Measurements from ENCODE around the gene SOX8.
"Not testable (repeated sequence)": the region's sequence is repeated elsewhere in the genome, so short reads cannot be mapped to it uniquely, and the experiment has no call there.

SOX8 gene

GRCh38 chr16:942436-943060, 39.0 kb upstream of the SOX8 start:
- Histone ChIP-seq H3K4me1 (ENCODE audit: control insufficient read depth, insufficient read depth, low read length, poor library complexity, severe bottlenecking) (no peaks in the 10 kb centered on the region), H3K27ac (ENCODE audit: low read depth, low read length, severe bottlenecking) (no peak overlapping the region), H3K9me3 (ENCODE audit: control insufficient read depth, low read length) (peaks cover 17% of the 10 kb centered on the region), H3K4me3 (ENCODE audit: extremely low read depth, insufficient read depth, low read length, poor library complexity, severe bottlenecking) (no peak overlapping the region), H3K36me3 (ENCODE audit: control insufficient read depth, insufficient read depth, low read length) (peaks cover 8% of the 10 kb centered on the region)
- 82 to 87% methylated on average over 3 to 4 of the region's 4 CpGs for WGBS, 2 experiments (ENCODE audit: insufficient coverage in 2 of 2)

- H3K36me3 ChIP-seq (ENCODE audit: control insufficient read depth, insufficient read depth, low read length) = peaks cover 8% of the 10 kb centered on the region
- WGBS, 2 experiments (ENCODE audit: insufficient coverage in 2 of 2) = 96 to 98% methylated on average over 4 of the region's 5 CpGs
- H3K27ac ChIP-seq (ENCODE audit: low read depth, low read length, severe bottlenecking) = no peak overlapping the region
- no peaks in the 10 kb centered on the region for H3K4me1 ChIP-seq (ENCODE audit: control insufficient read depth, insufficient read depth, low read length, poor library complexity, severe bottlenecking)
- no peak overlapping the region for H3K4me3 ChIP-seq (ENCODE audit: extremely low read depth, insufficient read depth, low read length, poor library complexity, severe bottlenecking)
- peaks cover 17% of the 10 kb centered on the region for H3K9me3 ChIP-seq (ENCODE audit: control insufficient read depth, low read length)
These were observed 37.6 kb upstream of the SOX8 start for GRCh38 chr16:943971-944370.

GRCh38 chr16:945271-946047, 36.1 kb upstream of the SOX8 start:
- Histone ChIP-seq H3K36me3 (ENCODE audit: control insufficient read depth, insufficient read depth, low read length) (peaks cover 8% of the 10 kb centered on the region), H3K4me1 (ENCODE audit: control insufficient read depth, insufficient read depth, low read length, poor library complexity, severe bottlenecking) (no peaks in the 10 kb centered on the region), H3K4me3 (ENCODE audit: extremely low read depth, insufficient read depth, low read length, poor library complexity, severe bottlenecking) (no peak overlapping the region), H3K27ac (ENCODE audit: low read depth, low read length, severe bottlenecking) (no peak overlapping the region), H3K9me3 (ENCODE audit: control insufficient read depth, low read length) (peaks cover 17% of the 10 kb centered on the region)
- 83 to 89% methylated on average over 9 to 10 of the region's 10 CpGs for WGBS, 2 experiments (ENCODE audit: insufficient coverage in 2 of 2)

- Histone ChIP-seq H3K27ac (ENCODE audit: low read depth, low read length, severe bottlenecking) (no peak overlapping the region), H3K4me3 (ENCODE audit: extremely low read depth, insufficient read depth, low read length, poor library complexity, severe bottlenecking) (no peak overlapping the region), H3K9me3 (ENCODE audit: control insufficient read depth, low read length) (peaks cover 17% of the 10 kb centered on the region), H3K4me1 (ENCODE audit: control insufficient read depth, insufficient read depth, low read length, poor library complexity, severe bottlenecking) (no peaks in the 10 kb centered on the region), H3K36me3 (ENCODE audit: control insufficient read depth, insufficient read depth, low read length) (peaks cover 8% of the 10 kb centered on the region)
- WGBS, 2 experiments (ENCODE audit: insufficient coverage in 2 of 2) = 87 to 93% methylated on average over 6 to 8 of the region's 8 CpGs
These were observed 35.5 kb upstream of the SOX8 start for GRCh38 chr16:946048-946395.

- WGBS, 2 experiments (ENCODE audit: insufficient coverage in 2 of 2) = 89 to 92% methylated on average over 18 of the region's 21 CpGs
- Histone ChIP-seq H3K9me3 (ENCODE audit: control insufficient read depth, low read length) (peaks cover 6% of the 10 kb centered on the region), H3K4me3 (ENCODE audit: extremely low read depth, insufficient read depth, low read length, poor library complexity, severe bottlenecking) (no peak overlapping the region), H3K4me1 (ENCODE audit: control insufficient read depth, insufficient read depth, low read length, poor library complexity, severe bottlenecking) (no peaks in the 10 kb centered on the region), H3K36me3 (ENCODE audit: control insufficient read depth, insufficient read depth, low read length) (no peaks in the 10 kb centered on the region), H3K27ac (ENCODE audit: low read depth, low read length, severe bottlenecking) (no peak overlapping the region)
These were observed 34.2 kb upstream of the SOX8 start for GRCh38 chr16:947255-947921.

GRCh38 chr16:947922-948303, 33.7 kb upstream of the SOX8 start:
- not testable (repeated sequence) for H3K4me1 ChIP-seq (ENCODE audit: control insufficient read depth, insufficient read depth, low read length, poor library complexity, severe bottlenecking); H3K36me3 ChIP-seq (ENCODE audit: control insufficient read depth, insufficient read depth, low read length); H3K9me3 ChIP-seq (ENCODE audit: control insufficient read depth, low read length); H3K4me3 ChIP-seq (ENCODE audit: extremely low read depth, insufficient read depth, low read length, poor library complexity, severe bottlenecking); H3K27ac ChIP-seq (ENCODE audit: low read depth, low read length, severe bottlenecking)
- 85 to 89% methylated on average over 13 to 17 of the region's 17 CpGs for WGBS, 2 experiments (ENCODE audit: insufficient coverage in 2 of 2)

- H3K4me3 ChIP-seq (ENCODE audit: extremely low read depth, insufficient read depth, low read length, poor library complexity, severe bottlenecking); H3K4me1 ChIP-seq (ENCODE audit: control insufficient read depth, insufficient read depth, low read length, poor library complexity, severe bottlenecking); H3K9me3 ChIP-seq (ENCODE audit: control insufficient read depth, low read length); H3K36me3 ChIP-seq (ENCODE audit: control insufficient read depth, insufficient read depth, low read length); H3K27ac ChIP-seq (ENCODE audit: low read depth, low read length, severe bottlenecking): not testable (repeated sequence)
- WGBS, 2 experiments (ENCODE audit: insufficient coverage in 2 of 2) = 93% methylated on average over 10 to 17 of the region's 18 CpGs
These were observed 32.8 kb upstream of the SOX8 start for GRCh38 chr16:948767-949166.

- not testable (repeated sequence) for H3K4me3 ChIP-seq (ENCODE audit: extremely low read depth, insufficient read depth, low read length, poor library complexity, severe bottlenecking); H3K27ac ChIP-seq (ENCODE audit: low read depth, low read length, severe bottlenecking); H3K9me3 ChIP-seq (ENCODE audit: control insufficient read depth, low read length); H3K4me1 ChIP-seq (ENCODE audit: control insufficient read depth, insufficient read depth, low read length, poor library complexity, severe bottlenecking); H3K36me3 ChIP-seq (ENCODE audit: control insufficient read depth, insufficient read depth, low read length)
- WGBS, 2 experiments (ENCODE audit: insufficient coverage in 2 of 2) = 85 to 86% methylated on average over 24 to 26 of the region's 27 CpGs
These were observed 30.6 kb upstream of the SOX8 start for GRCh38 chr16:950733-951573.

- WGBS, 2 experiments (ENCODE audit: insufficient coverage in 2 of 2) = 91 to 93% methylated on average over 20 to 22 of the region's 22 CpGs
- Histone ChIP-seq H3K4me3 (ENCODE audit: extremely low read depth, insufficient read depth, low read length, poor library complexity, severe bottlenecking) (no peak overlapping the region), H3K36me3 (ENCODE audit: control insufficient read depth, insufficient read depth, low read length) (no peaks in the 10 kb centered on the region), H3K9me3 (ENCODE audit: control insufficient read depth, low read length) (no peaks in the 10 kb centered on the region), H3K27ac (ENCODE audit: low read depth, low read length, severe bottlenecking) (no peak overlapping the region), H3K4me1 (ENCODE audit: control insufficient read depth, insufficient read depth, low read length, poor library complexity, severe bottlenecking) (no peaks in the 10 kb centered on the region)
These were observed 29.8 kb upstream of the SOX8 start for GRCh38 chr16:951660-952301.

- no peaks in the 10 kb centered on the region for H3K36me3 ChIP-seq (ENCODE audit: control insufficient read depth, insufficient read depth, low read length)
- H3K9me3 ChIP-seq (ENCODE audit: control insufficient read depth, low read length) = no peaks in the 10 kb centered on the region
- H3K4me3 ChIP-seq (ENCODE audit: extremely low read depth, insufficient read depth, low read length, poor library complexity, severe bottlenecking) = no peak overlapping the region
- no peak overlapping the region for H3K27ac ChIP-seq (ENCODE audit: low read depth, low read length, severe bottlenecking)
- WGBS, 2 experiments (ENCODE audit: insufficient coverage in 2 of 2) = 75 to 85% methylated on average over 6 to 12 of the region's 12 CpGs
- H3K4me1 ChIP-seq (ENCODE audit: control insufficient read depth, insufficient read depth, low read length, poor library complexity, severe bottlenecking) = no peaks in the 10 kb centered on the region
These were observed 29.2 kb upstream of the SOX8 start for GRCh38 chr16:952321-952720.
